ENCODE results near the gene ARF6.
"Not testable (repeated sequence)": the region's sequence is repeated elsewhere in the genome, so short reads cannot be mapped to it uniquely, and the experiment has no call there.

Gene ARF6

GRCh38 chr14:49907186-49907585 is 14.3 kb downstream of the ARF6 start:
- no peak for DNase-seq (ENCODE audit: low spot score)

- DNase-seq (ENCODE audit: low spot score): no peak
Observed at GRCh38 chr14:49908433-49908782, 15.5 kb downstream of the ARF6 start.

GRCh38 chr14:49909016-49909415 is 16.1 kb downstream of the ARF6 start:
- no peak for DNase-seq (ENCODE audit: low spot score)

GRCh38 chr14:49915085-49915484 is 22.2 kb downstream of the ARF6 start:
- DNase-seq (ENCODE audit: low spot score): no peak

GRCh38 chr14:49918706-49919105 is 25.8 kb downstream of the ARF6 start:
- DNase-seq (ENCODE audit: low spot score): no peak

- no peak for DNase-seq (ENCODE audit: low spot score)
Observed at GRCh38 chr14:49919825-49920659, 27.2 kb downstream of the ARF6 start.

GRCh38 chr14:49920935-49921334 is 28.1 kb downstream of the ARF6 start:
- no peak for DNase-seq (ENCODE audit: low spot score)

GRCh38 chr14:49921401-49921800 is 28.5 kb downstream of the ARF6 start:
- no peak for DNase-seq (ENCODE audit: low spot score)

GRCh38 chr14:49923442-49923841 is 30.6 kb downstream of the ARF6 start:
- DNase-seq (ENCODE audit: low spot score): no peak

GRCh38 chr14:49923881-49924280 is 31.0 kb downstream of the ARF6 start:
- no peak for DNase-seq (ENCODE audit: low spot score)

- DNase-seq (ENCODE audit: low spot score): no peak
Observed at GRCh38 chr14:49924852-49925251, 32.0 kb downstream of the ARF6 start.

GRCh38 chr14:49926803-49927202 is 33.9 kb downstream of the ARF6 start:
- no peak for DNase-seq (ENCODE audit: low spot score)

GRCh38 chr14:49928015-49928414 is 35.1 kb downstream of the ARF6 start:
- no peak for DNase-seq (ENCODE audit: low spot score)

- DNase-seq (ENCODE audit: low spot score): no peak
Observed at GRCh38 chr14:49930720-49931119, 37.8 kb downstream of the ARF6 start.

- no peak for DNase-seq (ENCODE audit: low spot score)
Observed at GRCh38 chr14:49931523-49931922, 38.6 kb downstream of the ARF6 start.

- DNase-seq (ENCODE audit: low spot score): no peak
Observed at GRCh38 chr14:49933128-49933527, 40.2 kb downstream of the ARF6 start.

- DNase-seq (ENCODE audit: low spot score): no peak
Observed at GRCh38 chr14:49933704-49934103, 40.8 kb downstream of the ARF6 start.

GRCh38 chr14:49934646-49935045 is 41.8 kb downstream of the ARF6 start:
- DNase-seq (ENCODE audit: low spot score): no peak

GRCh38 chr14:49935526-49935925 is 42.6 kb downstream of the ARF6 start:
- no peak for DNase-seq (ENCODE audit: low spot score)

GRCh38 chr14:49936246-49936645 is 43.4 kb downstream of the ARF6 start:
- DNase-seq (ENCODE audit: low spot score): not testable (repeated sequence)

- not testable (repeated sequence) for DNase-seq (ENCODE audit: low spot score)
Observed at GRCh38 chr14:49936882-49937281, 44.0 kb downstream of the ARF6 start.

GRCh38 chr14:49939215-49939614 is 46.3 kb downstream of the ARF6 start:
- not testable (repeated sequence) for DNase-seq (ENCODE audit: low spot score)

- no peak for DNase-seq (ENCODE audit: low spot score)
Observed at GRCh38 chr14:49939884-49940510, 47.1 kb downstream of the ARF6 start.

Data from CD4-positive, alpha-beta T cell treated with Interleukin-2 at 100 ng/mL for 4 hours (primary cell).